Keratinocyte (primary cell): ENCODE data around the gene HECTD4.

Experiments
- CTCF ChIP-seq, 3 experiments: IDR thresholded peaks in 1 of 3; conservative IDR thresholded peaks in 1 of 3; optimal IDR thresholded peaks in 1 of 3; 2 replicates in 2 of 3; 3 replicates in 1 of 3; pipeline versions ENCODE3 to v1.5.1; 2011; ENCODE audit warnings: low read length in 3 of 3, mild to moderate bottlenecking in 3 of 3, moderate library complexity in 2 of 3, control low read depth in 1 of 3, inconsistent platforms in 1 of 3; ENCODE audit not compliant: insufficient read depth in 2 of 3; ENCODE audit errors: extremely low read depth in 1 of 3
- EZH2 ChIP-seq: IDR thresholded peaks from one replicate; pipeline ENCODE4 v1.6.1; 2012; ENCODE audit warnings: inconsistent platforms, mild to moderate bottlenecking, low read length, moderate library complexity

- no peak for TF ChIP-seq CTCF (optimal IDR thresholded peaks at IDR 0.05 in 1 of 3, IDR thresholded peaks at IDR 0.05 in 1 of 3, conservative IDR thresholded peaks at IDR 0.05 in 1 of 3; ENCODE audit: extremely low read depth in 1 of 3, insufficient read depth in 2 of 3, low read length in 3 of 3)
- no peak for TF ChIP-seq EZH2
Observed at GRCh38 chr12:112167031-112167461, 215.2 kb downstream of the HECTD4 start.
